ENCODE results near the gene ALG2. TPM values are rescaled to one million over a fixed set of nuclear protein-coding genes. Genes with fewer than 3 reads are reported as not detected.

ALG2 gene
- total and polyA plus RNA-seq, 2 of the 13 experiments (the other 11 are each of a cell fraction or from before 2014, with no cell fraction given): 46.2 to 49.0 TPM

- TF ChIP-seq USF2 (IDR thresholded peaks at IDR 0.05; ENCODE audit: low read depth, low read length) (no peak), USF2 (CRISPR knock-in tag; IDR thresholded peaks at IDR 0.05; ENCODE audit: borderline replicate concordance) (no peak), WIZ (CRISPR knock-in tag; IDR thresholded peaks at IDR 0.05) (no peak), RERE (CRISPR knock-in tag; IDR thresholded peaks at IDR 0.05; ENCODE audit: low read depth) (no peak), ZNF329 (CRISPR knock-in tag; IDR thresholded peaks at IDR 0.05; ENCODE audit: low read depth) (no peak), UBTF (CRISPR knock-in tag; IDR thresholded peaks at IDR 0.05) (no peak), NKX3-1 (CRISPR knock-in tag; IDR thresholded peaks at IDR 0.05) (no peak), ZBTB14 (CRISPR knock-in tag; IDR thresholded peaks at IDR 0.05) (0 out of 2 replicates have a peak, but pooled peaks have one; percentile 12), HNRNPL (IDR thresholded peaks at IDR 0.05; ENCODE audit: low read depth, low read length) (0 out of 2 replicates have a peak, but pooled peaks have one; percentile 47), TERF1 (CRISPR knock-in tag; IDR thresholded peaks at IDR 0.05) (no peak), TSC22D2 (CRISPR knock-in tag; IDR thresholded peaks at IDR 0.05; ENCODE audit: borderline replicate concordance) (0 out of 2 replicates have a peak, but pooled peaks have one; percentile 26), MYNN (CRISPR knock-in tag; IDR thresholded peaks at IDR 0.05; ENCODE audit: low read depth) (0 out of 2 replicates have a peak, but pooled peaks have one; percentile 17), FOSL2 (CRISPR knock-in tag; IDR thresholded peaks at IDR 0.05) (0 out of 2 replicates have a peak, but pooled peaks have one; percentile 1), ZNF432 (CRISPR knock-in tag; IDR thresholded peaks at IDR 0.05; ENCODE audit: borderline replicate concordance) (no peak), ZNF225 (CRISPR knock-in tag; IDR thresholded peaks at IDR 0.05) (0 out of 2 replicates have a peak, but pooled peaks have one; percentile 20)
These were observed 901 bp upstream of the ALG2 start (continued) for GRCh38 chr9:99222416-99223270.

Data from HepG2 (cell line).